Thoracic aorta (tissue), 2 donors: ENCODE results near the gene KNDC1. TPM values are rescaled to one million over a fixed set of nuclear protein-coding genes. Genes with fewer than 3 reads are reported as not detected.
A peak's percentile ranks its signal among the peaks of the same experiment; 100 is the strongest.
"Not testable (repeated sequence)": the region's sequence is repeated elsewhere in the genome, so short reads cannot be mapped to it uniquely, and the experiment has no call there.

Source experiments
- ATAC-seq: fragments of 150-250 bp; one replicate; pipeline ENCODE4 v1.8.0; 2017; ENCODE audit warnings: low read depth; ENCODE audit not compliant: insufficient number of reproducible peaks, low FRiP score
- DNase-seq: peaks from one replicate; pipeline ENCODE4 v3.0.0-alpha.2; 2020; ENCODE audit warnings: low spot score
- H3K27ac ChIP-seq, 2 donors: fragments of 200-600 bp; sonication (generic); 1 replicate in 1 of 2; 2 replicates in 1 of 2; pipeline ENCODE4 v1.5.1; 2016; ENCODE audit warnings: mild to moderate bottlenecking in 2 of 2, moderate library complexity in 2 of 2
- H3K27me3 ChIP-seq: fragments of 200-600 bp; sonication (generic); replicated peaks from 2 replicates; pipeline ENCODE4 v1.6.0; 2016; ENCODE audit warnings: mild to moderate bottlenecking; ENCODE audit not compliant: insufficient read depth
- H3K36me3 ChIP-seq: fragments of 200-600 bp; sonication (generic); one replicate; pipeline ENCODE4 v1.5.1; 2016
- H3K4me1 ChIP-seq, 2 donors: fragments of 200-600 bp; sonication (generic); 1 replicate in 1 of 2; 2 replicates in 1 of 2; pipeline versions ENCODE4 v1.5.1 to v1.6.0; 2016; ENCODE audit warnings: low read depth in 2 of 2, mild to moderate bottlenecking in 1 of 2; ENCODE audit not compliant: control insufficient read depth in 1 of 2
- H3K4me3 ChIP-seq: fragments of 200-600 bp; sonication (generic); 2 replicates; pipeline ENCODE4 v1.5.1; 2016; ENCODE audit warnings: mild to moderate bottlenecking
- H3K9me3 ChIP-seq: fragments of 200-600 bp; sonication (generic); 2 replicates; pipeline ENCODE4 v1.5.1; 2016
- CTCF ChIP-seq: fragments of 200-600 bp; sonication (generic); IDR thresholded peaks from one replicate; pipeline ENCODE4 v1.5.1; 2019; ENCODE audit warnings: antibody characterized with exemption
- total RNA-seq, 2 donors: library from RNA; depleted of rRNA; stranded (reverse); fragments of >200 nt; gene quantifications; one replicate each; pipeline versions ENCODE4 v1.1.0 to v1.2.3, GENCODE V29; 2016

Gene KNDC1
- total RNA-seq, 2 donors from 2014 or later: 0.14 to 0.95 TPM

- H3K9me3 ChIP-seq: no peaks in the 10 kb centered on the region
- peak overlapping the region; percentile 95 for H3K4me3 ChIP-seq
- H3K27me3 ChIP-seq: no peaks in the 10 kb centered on the region
- DNase-seq: peak; percentile 65
- no peak for TF ChIP-seq CTCF
- H3K4me1 ChIP-seq: peaks cover 22 to 41% of the 10 kb centered on the region in 2 donors
- H3K36me3 ChIP-seq: no peaks in the 10 kb centered on the region
- peak overlapping the region; percentile 66 to 83 for H3K27ac ChIP-seq
- peak; percentile 43 for ATAC-seq
Measured at GRCh38 chr10:133261726-133262325, 101.8 kb downstream of the KNDC1 start.

GRCh38 chr10:133262696-133263095 lies 102.7 kb downstream of the KNDC1 start:
- peaks cover 22 to 36% of the 10 kb centered on the region in 2 donors for H3K4me1 ChIP-seq
- TF ChIP-seq CTCF: no peak
- no peaks in the 10 kb centered on the region for H3K9me3 ChIP-seq
- ATAC-seq (no peak), DNase-seq (no peak)
- H3K4me3 ChIP-seq: no peak overlapping the region
- H3K27ac ChIP-seq: no peak overlapping the region
- H3K36me3 ChIP-seq: no peaks in the 10 kb centered on the region
- no peaks in the 10 kb centered on the region for H3K27me3 ChIP-seq

GRCh38 chr10:133263674-133264073 lies 103.7 kb downstream of the KNDC1 start:
- Histone ChIP-seq H3K27ac (no peak overlapping the region), H3K27me3 (no peaks in the 10 kb centered on the region), H3K4me1 (peaks cover 18 to 28% of the 10 kb centered on the region in 2 donors), H3K36me3 (no peaks in the 10 kb centered on the region), H3K9me3 (no peaks in the 10 kb centered on the region), H3K4me3 (no peak overlapping the region)
- ATAC-seq: no peak
- no peak for TF ChIP-seq CTCF
- no peak for DNase-seq

GRCh38 chr10:133264461-133264860 lies 104.4 kb downstream of the KNDC1 start:
- TF ChIP-seq CTCF: no peak
- peaks cover 18 to 20% of the 10 kb centered on the region in 2 donors for H3K4me1 ChIP-seq
- no peak overlapping the region for H3K27ac ChIP-seq
- H3K4me3 ChIP-seq: no peak overlapping the region
- DNase-seq (no peak), ATAC-seq (no peak)
- H3K27me3 ChIP-seq: no peaks in the 10 kb centered on the region
- no peaks in the 10 kb centered on the region for H3K36me3 ChIP-seq
- H3K9me3 ChIP-seq: no peaks in the 10 kb centered on the region

- not testable (repeated sequence) for H3K27me3 ChIP-seq, DNase-seq, H3K9me3 ChIP-seq, ATAC-seq, H3K4me3 ChIP-seq, H3K36me3 ChIP-seq, H3K27ac ChIP-seq
- H3K4me1 ChIP-seq: peaks cover 13 to 18% of the 10 kb centered on the region in 2 donors
Measured at GRCh38 chr10:133265052-133265451, 105.0 kb downstream of the KNDC1 start.
